ENCODE data around the gene S100A13. TPM values are rescaled to one million over a fixed set of nuclear protein-coding genes. Genes with fewer than 3 reads are reported as not detected.
"Not testable (repeated sequence)": the region's sequence is repeated elsewhere in the genome, so short reads cannot be mapped to it uniquely, and the experiment has no call there.

S100A13 gene
- 74.0 and 135 TPM in 2 replicates for total RNA-seq (2014; rRNA removed; shearing (Covaris generic))

- H3K4me3 ChIP-seq = peak within 1 kb of the TSS; percentile 41
- H3K27me3 ChIP-seq (replicated peaks) = no peaks in the 10 kb centered on the region
- peak within 1 kb of the TSS; percentile 89 for H3K27ac ChIP-seq
- peaks cover 27% of the 10 kb centered on the region for H3K36me3 ChIP-seq
- peak; percentile 90 to 91 for DNase-seq (ENCODE audit: low read depth in 1 of 2, low spot score in 2 of 2)
- H3K4me1 ChIP-seq (replicated peaks) = peaks cover 31% of the 10 kb centered on the region
- no peaks in the 10 kb centered on the region for H3K9me3 ChIP-seq (replicated peaks)
These were observed at the start of gene S100A13 for GRCh38 chr1:153626904-153627714. Gene S100A13 (minus strand): TSS chr1:153627505. CDS start chr1:153626472, 1,033 bp downstream.

GRCh38 chr1:153673511-153673910 lies 46.2 kb upstream of the S100A13 start:
- no peak for DNase-seq (ENCODE audit: low read depth in 1 of 2, low spot score in 2 of 2)
- Histone ChIP-seq H3K4me1 (replicated peaks) (peaks cover 11% of the 10 kb centered on the region), H3K4me3 (no peak overlapping the region), H3K27ac (no peak overlapping the region), H3K36me3 (peaks cover 22% of the 10 kb centered on the region), H3K9me3 (replicated peaks) (no peaks in the 10 kb centered on the region), H3K27me3 (replicated peaks) (peaks cover 8% of the 10 kb centered on the region)

GRCh38 chr1:153671628-153672353 lies 44.5 kb upstream of the S100A13 start:
- Histone ChIP-seq H3K4me3 (peak overlapping the region; percentile 33), H3K27ac (peak overlapping the region; percentile 4), H3K36me3 (peaks cover 39% of the 10 kb centered on the region)
- DNase-seq (ENCODE audit: low read depth in 1 of 2, low spot score in 2 of 2) = peak; percentile 42 to 71
- not testable (repeated sequence) for H3K4me1 ChIP-seq (replicated peaks); H3K27me3 ChIP-seq (replicated peaks); H3K9me3 ChIP-seq (replicated peaks)

- Histone ChIP-seq H3K4me1 (replicated peaks) (peaks cover 6% of the 10 kb centered on the region), H3K27me3 (replicated peaks) (no peaks in the 10 kb centered on the region), H3K36me3 (peaks cover 47% of the 10 kb centered on the region), H3K4me3 (peak within 1 kb of the TSS; percentile 54), H3K9me3 (replicated peaks) (no peaks in the 10 kb centered on the region), H3K27ac (peak within 1 kb of the TSS; percentile 80)
- DNase-seq (ENCODE audit: low read depth in 1 of 2, low spot score in 2 of 2) = peak; percentile 98 to 100
These were observed 43.7 kb upstream of the S100A13 start, which contains the start of gene ILF2 for GRCh38 chr1:153670859-153671627. Gene ILF2 (minus strand): TSS chr1:153670993. CDS start chr1:153670922, 71 bp downstream.

GRCh38 chr1:153670257-153670858 lies 43.1 kb upstream of the S100A13 start:
- peaks cover 53% of the 10 kb centered on the region for H3K36me3 ChIP-seq
- DNase-seq (ENCODE audit: low read depth in 1 of 2, low spot score in 2 of 2) = no peak

GRCh38 chr1:153669606-153670005 lies 42.3 kb upstream of the S100A13 start:
- H3K36me3 ChIP-seq = peaks cover 61% of the 10 kb centered on the region

More at GRCh38 chr1:153670257-153670858, 43.1 kb upstream of the S100A13 start:
- Histone ChIP-seq H3K9me3 (replicated peaks) (no peaks in the 10 kb centered on the region), H3K4me3 (peak overlapping the region; percentile 54), H3K4me1 (replicated peaks) (peaks cover 6% of the 10 kb centered on the region), H3K27ac (peak overlapping the region; percentile 80), H3K27me3 (replicated peaks) (no peaks in the 10 kb centered on the region)

GRCh38 chr1:153668672-153669071 lies 41.4 kb upstream of the S100A13 start:
- not testable (repeated sequence) for H3K9me3 ChIP-seq (replicated peaks); DNase-seq (ENCODE audit: low read depth in 1 of 2, low spot score in 2 of 2); H3K4me1 ChIP-seq (replicated peaks); H3K27ac ChIP-seq; H3K4me3 ChIP-seq; H3K27me3 ChIP-seq (replicated peaks)
- H3K36me3 ChIP-seq = peaks cover 70% of the 10 kb centered on the region

More at GRCh38 chr1:153669606-153670005, 42.3 kb upstream of the S100A13 start:
- Histone ChIP-seq H3K9me3 (replicated peaks) (no peaks in the 10 kb centered on the region), H3K27ac (no peak overlapping the region), H3K4me3 (peak overlapping the region; percentile 54), H3K4me1 (replicated peaks) (peaks cover 6% of the 10 kb centered on the region), H3K27me3 (replicated peaks) (no peaks in the 10 kb centered on the region)
- no peak for DNase-seq (ENCODE audit: low read depth in 1 of 2, low spot score in 2 of 2)

GRCh38 chr1:153667439-153667838 lies 40.1 kb upstream of the S100A13 start:
- H3K36me3 ChIP-seq = peaks cover 83% of the 10 kb centered on the region
- no peak for DNase-seq (ENCODE audit: low read depth in 1 of 2, low spot score in 2 of 2)
- H3K27ac ChIP-seq = no peak overlapping the region
- peaks cover 6% of the 10 kb centered on the region for H3K4me1 ChIP-seq (replicated peaks)
- H3K9me3 ChIP-seq (replicated peaks) = no peaks in the 10 kb centered on the region
- no peaks in the 10 kb centered on the region for H3K27me3 ChIP-seq (replicated peaks)
- no peak overlapping the region for H3K4me3 ChIP-seq

GRCh38 chr1:153663211-153663610 lies 35.9 kb upstream of the S100A13 start:
- Histone ChIP-seq H3K27me3 (replicated peaks) (no peaks in the 10 kb centered on the region), H3K36me3 (peaks cover 88% of the 10 kb centered on the region), H3K4me3 (no peak overlapping the region), H3K9me3 (replicated peaks) (no peaks in the 10 kb centered on the region), H3K27ac (no peak overlapping the region), H3K4me1 (replicated peaks) (peaks cover 8% of the 10 kb centered on the region)
- no peak for DNase-seq (ENCODE audit: low read depth in 1 of 2, low spot score in 2 of 2)

GRCh38 chr1:153662269-153662668 lies 35.0 kb upstream of the S100A13 start:
- H3K9me3 ChIP-seq (replicated peaks) = no peaks in the 10 kb centered on the region
- peaks cover 78% of the 10 kb centered on the region for H3K36me3 ChIP-seq
- peaks cover 9% of the 10 kb centered on the region for H3K4me1 ChIP-seq (replicated peaks)
- no peak for DNase-seq (ENCODE audit: low read depth in 1 of 2, low spot score in 2 of 2)
- H3K4me3 ChIP-seq = no peak overlapping the region
- no peak overlapping the region for H3K27ac ChIP-seq
- no peaks in the 10 kb centered on the region for H3K27me3 ChIP-seq (replicated peaks)

GRCh38 chr1:153661111-153661708 lies 33.9 kb upstream of the S100A13 start:
- Histone ChIP-seq H3K9me3 (replicated peaks) (no peaks in the 10 kb centered on the region), H3K27me3 (replicated peaks) (no peaks in the 10 kb centered on the region), H3K36me3 (peaks cover 68% of the 10 kb centered on the region), H3K27ac (no peak overlapping the region), H3K4me3 (no peak overlapping the region), H3K4me1 (replicated peaks) (peaks cover 9% of the 10 kb centered on the region)
- no peak for DNase-seq (ENCODE audit: low read depth in 1 of 2, low spot score in 2 of 2)

- H3K27ac ChIP-seq = no peak overlapping the region
- DNase-seq (ENCODE audit: low read depth in 1 of 2, low spot score in 2 of 2) = no peak
- H3K27me3 ChIP-seq (replicated peaks) = no peaks in the 10 kb centered on the region
- H3K4me3 ChIP-seq = peak overlapping the region; percentile 79; the same call in 1 of the 2 replicates
- H3K36me3 ChIP-seq = peaks cover 52% of the 10 kb centered on the region
- peaks cover 9% of the 10 kb centered on the region for H3K4me1 ChIP-seq (replicated peaks)
- no peaks in the 10 kb centered on the region for H3K9me3 ChIP-seq (replicated peaks)
These were observed 32.4 kb upstream of the S100A13 start for GRCh38 chr1:153659656-153660055.

- Histone ChIP-seq H3K9me3 (replicated peaks) (no peaks in the 10 kb centered on the region), H3K4me3 (peak overlapping the region; percentile 79), H3K27ac (no peak overlapping the region), H3K4me1 (replicated peaks) (peaks cover 9% of the 10 kb centered on the region), H3K27me3 (replicated peaks) (no peaks in the 10 kb centered on the region), H3K36me3 (peaks cover 47% of the 10 kb centered on the region)
- no peak for DNase-seq (ENCODE audit: low read depth in 1 of 2, low spot score in 2 of 2)
These were observed 31.9 kb upstream of the S100A13 start for GRCh38 chr1:153659175-153659534.
